HepG2 (cell line): ENCODE results near the gene PLK5. TPM values are rescaled to one million over a fixed set of nuclear protein-coding genes. Genes with fewer than 3 reads are reported as not detected.

Experiments
- FOXA3 ChIP-seq: IDR thresholded peaks from 2 replicates; pipeline ENCODE4 v1.6.1; 2016; ENCODE audit warnings: missing genetic modification reagents, missing compliant biosample characterization
- GABPB1 ChIP-seq: IDR thresholded peaks from 2 replicates; pipeline ENCODE4 v1.6.1; 2016; ENCODE audit warnings: mild to moderate bottlenecking, missing genetic modification reagents, moderate library complexity, missing compliant biosample characterization
- KDM5B ChIP-seq: sonication (generic); formaldehyde crosslinking; IDR thresholded peaks from 2 replicates; pipeline ENCODE4 v1.4.0; 2020; ENCODE audit warnings: missing genetic modification reagents, mild to moderate bottlenecking, borderline replicate concordance
- SIX4 ChIP-seq: sonication (generic); formaldehyde crosslinking; IDR thresholded peaks from 2 replicates; pipeline ENCODE4 v1.4.0; 2020; ENCODE audit warnings: missing genetic modification reagents
- SYNCRIP ChIP-seq: fragments of 200-400 bp; formaldehyde crosslinking; IDR thresholded peaks from 2 replicates; pipeline ENCODE4 v1.6.1; 2018; ENCODE audit warnings: mild to moderate bottlenecking, low read depth, low read length; ENCODE audit not compliant: insufficient read depth
- ZNF224 ChIP-seq: sonication (generic); formaldehyde crosslinking; IDR thresholded peaks from 2 replicates; pipeline ENCODE4 v1.5.0; 2020; ENCODE audit warnings: mild to moderate bottlenecking, missing genetic modification reagents
- ZNF251 ChIP-seq: sonication (generic); formaldehyde crosslinking; IDR thresholded peaks from 2 replicates; pipeline ENCODE4 v1.9.0; 2021; ENCODE audit warnings: mild to moderate bottlenecking, missing genetic modification reagents
- ZNF274 ChIP-seq: sonication (generic); formaldehyde crosslinking; IDR thresholded peaks from 2 replicates; pipeline ENCODE4 v1.5.1; 2020; ENCODE audit warnings: mild to moderate bottlenecking, missing genetic modification reagents
- ZNF777 ChIP-seq: sonication (generic); formaldehyde crosslinking; IDR thresholded peaks from 2 replicates; pipeline ENCODE4 v1.4.0; 2020; ENCODE audit warnings: missing genetic modification reagents
- polyA plus RNA-seq, 8 experiments: library from polyadenylated mRNA; depleted of rRNA in 3 of 8; stranded (reverse) in 7 of 8; unstranded in 1 of 8; fragments of >200 nt; fragmentation: Illumina TruSeq in 4 of 8; extraction: Trizol in 4 of 8; gene quantifications; 2 replicates each; pipeline versions ENCODE4 v1.2.1 to v1.2.3, GENCODE V29; 2011 to 2016; ENCODE audit warnings: low read depth in 4 of 8, missing spikeins in 1 of 8, mixed read lengths in 1 of 8; ENCODE audit not compliant: insufficient read depth in 1 of 8
- total RNA-seq, 5 experiments: library from RNA; depleted of rRNA; stranded (reverse); fragments of >200 nt; fragmentation: Illumina TruSeq; extraction: Trizol; gene quantifications; 2 replicates each; pipeline ENCODE4 v1.2.3, GENCODE V29; 2016; ENCODE audit warnings: low read depth in 1 of 5
- TF ChIP-seq, protein P1 (sequence below): sonication (generic); formaldehyde crosslinking; IDR thresholded peaks from one replicate; pipeline ENCODE4 v1.5.1; 2020; ENCODE audit warnings: mild to moderate bottlenecking, missing genetic modification reagents; ENCODE audit errors: not compliant biosample characterization
- TF ChIP-seq, protein P2 (sequence below), 2 experiments: fragments of 450-650 bp in 1 of 2; sonication (generic) in 1 of 2; formaldehyde crosslinking; IDR thresholded peaks; 2 replicates each; pipeline versions ENCODE4 v1.5.0 to v1.8.0; 2020 to 2022; ENCODE audit warnings: mild to moderate bottlenecking in 1 of 2, missing genetic modification reagents in 1 of 2
- TF ChIP-seq, protein P3 (sequence below): sonication (generic); formaldehyde crosslinking; IDR thresholded peaks from 2 replicates; pipeline ENCODE4 v1.4.0; 2020; ENCODE audit warnings: missing genetic modification reagents
- TF ChIP-seq, protein P4 (sequence below): sonication (generic); formaldehyde crosslinking; conservative IDR thresholded peaks from 2 replicates; pipeline ENCODE4 v1.5.0; 2020; ENCODE audit warnings: missing genetic modification reagents
- TF ChIP-seq, protein P5 (sequence below): sonication (generic); formaldehyde crosslinking; IDR thresholded peaks from 2 replicates; pipeline ENCODE4 v1.8.0; 2022; ENCODE audit warnings: missing genetic modification reagents, mild to moderate bottlenecking, inconsistent platforms, borderline replicate concordance

PLK5 gene
- total and polyA plus RNA-seq, 2 of the 13 experiments (the other 11 are each of a cell fraction or from before 2014, with no cell fraction given): not detected

DNA sequence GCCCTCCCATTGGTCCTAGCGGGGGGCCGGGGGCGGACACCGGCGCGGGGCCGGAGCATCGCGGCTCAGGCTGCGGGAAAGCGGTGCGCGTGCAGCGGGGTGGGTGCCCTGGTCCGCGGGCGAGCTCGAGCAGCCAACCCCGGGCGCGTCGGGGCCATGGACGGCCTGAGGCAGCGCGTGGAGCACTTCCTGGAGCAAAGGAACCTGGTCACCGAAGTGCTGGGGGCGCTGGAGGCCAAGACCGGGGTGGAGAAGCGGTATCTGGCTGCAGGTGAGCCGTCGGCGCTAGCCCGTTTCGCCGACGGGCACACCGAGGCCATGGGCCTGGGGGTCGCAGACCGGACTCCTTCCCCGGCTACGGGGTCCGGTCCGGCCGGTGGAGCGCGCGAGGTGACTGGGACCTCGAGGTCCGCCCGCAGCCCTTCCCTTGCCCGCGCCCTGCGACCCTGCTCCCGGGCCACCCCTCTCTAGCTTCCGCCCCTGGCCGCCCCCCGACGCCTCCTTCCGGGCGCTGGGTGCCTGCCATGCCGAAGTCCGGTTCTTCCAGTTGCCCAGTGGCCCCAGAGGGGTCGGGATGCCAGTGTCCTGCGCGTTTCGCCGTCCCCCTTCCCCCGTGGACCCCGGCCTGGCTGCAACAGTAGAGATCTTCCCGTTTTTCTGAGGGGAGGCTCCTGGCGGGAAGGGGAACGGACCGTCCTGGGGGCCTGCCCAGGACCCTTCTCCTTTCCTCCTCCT lies 32.6 kb upstream of the PLK5 start, which contains the start of gene REEP6 (continued):
- TF ChIP-seq ZNF274 (CRISPR knock-in tag) (no peak; the same call in 1 of the 2 replicates), GABPB1 (CRISPR knock-in tag) (peak; percentile 57; the same call in 1 of the 2 replicates), ZNF777 (CRISPR knock-in tag) (peak; percentile 96), SIX4 (no peak), FOXA3 (CRISPR knock-in tag) (0 out of 2 replicates have a peak, but pooled peaks have one; percentile 18), KDM5B (CRISPR knock-in tag) (peak; percentile 52), SYNCRIP (no peak), ZNF224 (CRISPR knock-in tag) (no peak), ZNF251 (no peak)
- TF ChIP-seq, protein P1, sequence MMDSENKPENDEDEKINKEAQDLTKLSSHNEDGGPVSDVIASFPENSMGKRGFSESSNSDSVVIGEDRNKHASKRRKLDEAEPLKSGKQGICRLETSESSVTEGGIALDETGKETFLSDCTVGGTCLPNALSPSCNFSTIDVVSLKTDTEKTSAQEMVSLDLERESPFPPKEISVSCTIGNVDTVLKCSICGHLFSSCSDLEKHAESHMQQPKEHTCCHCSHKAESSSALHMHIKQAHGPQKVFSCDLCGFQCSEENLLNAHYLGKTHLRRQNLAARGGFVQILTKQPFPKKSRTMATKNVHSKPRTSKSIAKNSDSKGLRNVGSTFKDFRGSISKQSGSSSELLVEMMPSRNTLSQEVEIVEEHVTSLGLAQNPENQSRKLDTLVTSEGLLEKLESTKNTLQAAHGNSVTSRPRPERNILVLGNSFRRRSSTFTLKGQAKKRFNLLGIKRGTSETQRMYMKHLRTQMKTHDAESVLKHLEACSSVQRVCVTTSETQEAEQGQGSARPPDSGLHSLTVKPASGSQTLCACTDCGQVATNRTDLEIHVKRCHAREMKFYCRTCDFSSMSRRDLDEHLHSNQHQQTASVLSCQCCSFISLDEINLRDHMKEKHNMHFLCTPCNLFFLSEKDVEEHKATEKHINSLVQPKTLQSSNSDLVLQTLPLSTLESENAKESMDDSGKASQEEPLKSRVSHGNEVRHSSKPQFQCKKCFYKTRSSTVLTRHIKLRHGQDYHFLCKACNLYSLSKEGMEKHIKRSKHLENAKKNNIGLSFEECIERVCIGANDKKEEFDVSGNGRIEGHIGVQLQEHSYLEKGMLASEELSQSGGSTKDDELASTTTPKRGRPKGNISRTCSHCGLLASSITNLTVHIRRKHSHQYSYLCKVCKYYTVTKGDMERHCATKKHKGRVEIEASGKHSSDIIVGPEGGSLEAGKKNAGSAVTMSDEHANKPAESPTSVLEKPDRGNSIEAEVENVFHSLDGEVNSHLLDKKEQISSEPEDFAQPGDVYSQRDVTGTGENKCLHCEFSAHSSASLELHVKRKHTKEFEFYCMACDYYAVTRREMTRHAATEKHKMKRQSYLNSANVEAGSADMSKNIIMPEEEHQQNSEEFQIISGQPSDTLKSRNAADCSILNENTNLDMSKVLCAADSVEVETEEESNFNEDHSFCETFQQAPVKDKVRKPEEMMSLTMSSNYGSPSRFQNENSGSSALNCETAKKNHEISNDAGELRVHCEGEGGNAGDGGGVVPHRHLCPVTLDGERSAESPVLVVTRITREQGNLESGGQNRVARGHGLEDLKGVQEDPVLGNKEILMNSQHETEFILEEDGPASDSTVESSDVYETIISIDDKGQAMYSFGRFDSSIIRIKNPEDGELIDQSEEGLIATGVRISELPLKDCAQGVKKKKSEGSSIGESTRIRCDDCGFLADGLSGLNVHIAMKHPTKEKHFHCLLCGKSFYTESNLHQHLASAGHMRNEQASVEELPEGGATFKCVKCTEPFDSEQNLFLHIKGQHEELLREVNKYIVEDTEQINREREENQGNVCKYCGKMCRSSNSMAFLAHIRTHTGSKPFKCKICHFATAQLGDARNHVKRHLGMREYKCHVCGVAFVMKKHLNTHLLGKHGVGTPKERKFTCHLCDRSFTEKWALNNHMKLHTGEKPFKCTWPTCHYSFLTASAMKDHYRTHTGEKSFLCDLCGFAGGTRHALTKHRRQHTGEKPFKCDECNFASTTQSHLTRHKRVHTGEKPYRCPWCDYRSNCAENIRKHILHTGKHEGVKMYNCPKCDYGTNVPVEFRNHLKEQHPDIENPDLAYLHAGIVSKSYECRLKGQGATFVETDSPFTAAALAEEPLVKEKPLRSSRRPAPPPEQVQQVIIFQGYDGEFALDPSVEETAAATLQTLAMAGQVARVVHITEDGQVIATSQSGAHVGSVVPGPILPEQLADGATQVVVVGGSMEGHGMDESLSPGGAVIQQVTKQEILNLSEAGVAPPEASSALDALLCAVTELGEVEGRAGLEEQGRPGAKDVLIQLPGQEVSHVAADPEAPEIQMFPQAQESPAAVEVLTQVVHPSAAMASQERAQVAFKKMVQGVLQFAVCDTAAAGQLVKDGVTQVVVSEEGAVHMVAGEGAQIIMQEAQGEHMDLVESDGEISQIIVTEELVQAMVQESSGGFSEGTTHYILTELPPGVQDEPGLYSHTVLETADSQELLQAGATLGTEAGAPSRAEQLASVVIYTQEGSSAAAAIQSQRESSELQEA (CRISPR knock-in tag): peak; percentile 28
- TF ChIP-seq, protein P2, sequence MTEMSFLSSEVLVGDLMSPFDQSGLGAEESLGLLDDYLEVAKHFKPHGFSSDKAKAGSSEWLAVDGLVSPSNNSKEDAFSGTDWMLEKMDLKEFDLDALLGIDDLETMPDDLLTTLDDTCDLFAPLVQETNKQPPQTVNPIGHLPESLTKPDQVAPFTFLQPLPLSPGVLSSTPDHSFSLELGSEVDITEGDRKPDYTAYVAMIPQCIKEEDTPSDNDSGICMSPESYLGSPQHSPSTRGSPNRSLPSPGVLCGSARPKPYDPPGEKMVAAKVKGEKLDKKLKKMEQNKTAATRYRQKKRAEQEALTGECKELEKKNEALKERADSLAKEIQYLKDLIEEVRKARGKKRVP (CRISPR knock-in tag; IDR thresholded peaks at IDR 0.05): peak in 1 of 2 experiments; percentile 35; a peak in 1 of 4 replicates
- TF ChIP-seq, protein P3, sequence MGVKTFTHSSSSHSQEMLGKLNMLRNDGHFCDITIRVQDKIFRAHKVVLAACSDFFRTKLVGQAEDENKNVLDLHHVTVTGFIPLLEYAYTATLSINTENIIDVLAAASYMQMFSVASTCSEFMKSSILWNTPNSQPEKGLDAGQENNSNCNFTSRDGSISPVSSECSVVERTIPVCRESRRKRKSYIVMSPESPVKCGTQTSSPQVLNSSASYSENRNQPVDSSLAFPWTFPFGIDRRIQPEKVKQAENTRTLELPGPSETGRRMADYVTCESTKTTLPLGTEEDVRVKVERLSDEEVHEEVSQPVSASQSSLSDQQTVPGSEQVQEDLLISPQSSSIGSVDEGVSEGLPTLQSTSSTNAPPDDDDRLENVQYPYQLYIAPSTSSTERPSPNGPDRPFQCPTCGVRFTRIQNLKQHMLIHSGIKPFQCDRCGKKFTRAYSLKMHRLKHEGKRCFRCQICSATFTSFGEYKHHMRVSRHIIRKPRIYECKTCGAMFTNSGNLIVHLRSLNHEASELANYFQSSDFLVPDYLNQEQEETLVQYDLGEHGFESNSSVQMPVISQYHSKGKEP (CRISPR knock-in tag): no peak
- TF ChIP-seq, protein P4, sequence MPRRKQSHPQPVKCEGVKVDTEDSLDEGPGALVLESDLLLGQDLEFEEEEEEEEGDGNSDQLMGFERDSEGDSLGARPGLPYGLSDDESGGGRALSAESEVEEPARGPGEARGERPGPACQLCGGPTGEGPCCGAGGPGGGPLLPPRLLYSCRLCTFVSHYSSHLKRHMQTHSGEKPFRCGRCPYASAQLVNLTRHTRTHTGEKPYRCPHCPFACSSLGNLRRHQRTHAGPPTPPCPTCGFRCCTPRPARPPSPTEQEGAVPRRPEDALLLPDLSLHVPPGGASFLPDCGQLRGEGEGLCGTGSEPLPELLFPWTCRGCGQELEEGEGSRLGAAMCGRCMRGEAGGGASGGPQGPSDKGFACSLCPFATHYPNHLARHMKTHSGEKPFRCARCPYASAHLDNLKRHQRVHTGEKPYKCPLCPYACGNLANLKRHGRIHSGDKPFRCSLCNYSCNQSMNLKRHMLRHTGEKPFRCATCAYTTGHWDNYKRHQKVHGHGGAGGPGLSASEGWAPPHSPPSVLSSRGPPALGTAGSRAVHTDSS: no peak
- TF ChIP-seq, protein P5, sequence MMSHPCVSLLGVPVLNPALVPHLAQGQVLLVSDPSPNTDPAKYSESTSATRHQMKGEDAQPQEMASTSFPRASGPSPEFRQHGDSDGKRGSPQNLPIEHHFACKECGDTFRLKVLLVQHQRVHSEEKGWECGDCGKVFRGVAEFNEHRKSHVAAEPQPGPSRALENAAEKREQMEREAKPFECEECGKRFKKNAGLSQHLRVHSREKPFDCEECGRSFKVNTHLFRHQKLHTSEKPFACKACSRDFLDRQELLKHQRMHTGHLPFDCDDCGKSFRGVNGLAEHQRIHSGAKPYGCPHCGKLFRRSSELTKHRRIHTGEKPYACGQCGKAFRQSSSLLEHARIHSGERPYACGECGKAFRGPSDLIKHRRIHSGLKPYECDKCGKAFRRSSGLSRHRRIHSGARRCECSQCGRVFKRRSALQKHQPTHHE (CRISPR knock-in tag): 0 out of 2 replicates have a peak, but pooled peaks have one; percentile 46
